Kidney epithelial cell (primary cell): ENCODE measurements around the gene PLCB1. TPM values are rescaled to one million over a fixed set of nuclear protein-coding genes. Genes with fewer than 3 reads are reported as not detected.

Source experiments
- DNase-seq: peaks from one replicate; pipeline ENCODE4 v3.0.0-alpha.2; 2010; ENCODE audit warnings: low read depth
- H3K27me3 ChIP-seq: 2 replicates; pipeline ENCODE4 v1.6.0; 2011; ENCODE audit warnings: low read length; ENCODE audit not compliant: control insufficient read depth, insufficient read depth
- H3K36me3 ChIP-seq: 2 replicates; pipeline ENCODE4 v1.5.1; 2011; ENCODE audit warnings: low read length; ENCODE audit not compliant: control insufficient read depth, insufficient read depth
- H3K4me3 ChIP-seq: 2 replicates; pipeline ENCODE4 v1.5.1; 2011; ENCODE audit warnings: low read depth, mild to moderate bottlenecking, control low read depth, low read length
- CTCF ChIP-seq: IDR thresholded peaks from 2 replicates; pipeline ENCODE4 v1.5.1; 2011; ENCODE audit warnings: mild to moderate bottlenecking, moderate library complexity, low read length, control low read depth, inconsistent platforms; ENCODE audit not compliant: insufficient read depth, poor library complexity, severe bottlenecking
- total RNA-seq: library from RNA; depleted of rRNA; stranded (reverse); fragments of >200 nt; gene quantifications from 2 replicates; pipeline ENCODE4 v1.2.3, GENCODE V29; 2015

The PLCB1 gene
- total RNA-seq, 1 donor from 2014 or later: 5.1 TPM

- H3K27me3 ChIP-seq: no peaks in the 10 kb centered on the region
- TF ChIP-seq CTCF: no peak
- no peak overlapping the region for H3K4me3 ChIP-seq
- peak; percentile 10 for DNase-seq
- H3K36me3 ChIP-seq: no peaks in the 10 kb centered on the region
Measured at GRCh38 chr20:8914421-8914820, 782.4 kb downstream of the PLCB1 start.

GRCh38 chr20:8917084-8917483 is 785.0 kb downstream of the PLCB1 start:
- DNase-seq: no peak
- Histone ChIP-seq H3K4me3 (no peak overlapping the region), H3K36me3 (no peaks in the 10 kb centered on the region), H3K27me3 (no peaks in the 10 kb centered on the region)
- TF ChIP-seq CTCF: no peak

- Histone ChIP-seq H3K27me3 (no peaks in the 10 kb centered on the region), H3K4me3 (no peak overlapping the region), H3K36me3 (no peaks in the 10 kb centered on the region)
- DNase-seq: no peak
- no peak for TF ChIP-seq CTCF
Measured at GRCh38 chr20:8918145-8918544, 786.1 kb downstream of the PLCB1 start.

- DNase-seq: no peak
- no peaks in the 10 kb centered on the region for H3K27me3 ChIP-seq
- no peak for TF ChIP-seq CTCF
- H3K36me3 ChIP-seq: no peaks in the 10 kb centered on the region
- H3K4me3 ChIP-seq: no peak overlapping the region
Measured at GRCh38 chr20:8924539-8924938, 792.5 kb downstream of the PLCB1 start.

GRCh38 chr20:8930726-8931125 is 798.7 kb downstream of the PLCB1 start:
- H3K27me3 ChIP-seq: no peaks in the 10 kb centered on the region
- H3K4me3 ChIP-seq: no peak overlapping the region
- no peak for TF ChIP-seq CTCF
- DNase-seq: no peak
- no peaks in the 10 kb centered on the region for H3K36me3 ChIP-seq

GRCh38 chr20:8932192-8933165 is 800.4 kb downstream of the PLCB1 start:
- DNase-seq: peak; percentile 73
- no peak overlapping the region for H3K4me3 ChIP-seq
- H3K27me3 ChIP-seq: no peaks in the 10 kb centered on the region
- H3K36me3 ChIP-seq: no peaks in the 10 kb centered on the region
- TF ChIP-seq CTCF: no peak
